ENCODE measurements around the gene DNAJA2.

DNA sequence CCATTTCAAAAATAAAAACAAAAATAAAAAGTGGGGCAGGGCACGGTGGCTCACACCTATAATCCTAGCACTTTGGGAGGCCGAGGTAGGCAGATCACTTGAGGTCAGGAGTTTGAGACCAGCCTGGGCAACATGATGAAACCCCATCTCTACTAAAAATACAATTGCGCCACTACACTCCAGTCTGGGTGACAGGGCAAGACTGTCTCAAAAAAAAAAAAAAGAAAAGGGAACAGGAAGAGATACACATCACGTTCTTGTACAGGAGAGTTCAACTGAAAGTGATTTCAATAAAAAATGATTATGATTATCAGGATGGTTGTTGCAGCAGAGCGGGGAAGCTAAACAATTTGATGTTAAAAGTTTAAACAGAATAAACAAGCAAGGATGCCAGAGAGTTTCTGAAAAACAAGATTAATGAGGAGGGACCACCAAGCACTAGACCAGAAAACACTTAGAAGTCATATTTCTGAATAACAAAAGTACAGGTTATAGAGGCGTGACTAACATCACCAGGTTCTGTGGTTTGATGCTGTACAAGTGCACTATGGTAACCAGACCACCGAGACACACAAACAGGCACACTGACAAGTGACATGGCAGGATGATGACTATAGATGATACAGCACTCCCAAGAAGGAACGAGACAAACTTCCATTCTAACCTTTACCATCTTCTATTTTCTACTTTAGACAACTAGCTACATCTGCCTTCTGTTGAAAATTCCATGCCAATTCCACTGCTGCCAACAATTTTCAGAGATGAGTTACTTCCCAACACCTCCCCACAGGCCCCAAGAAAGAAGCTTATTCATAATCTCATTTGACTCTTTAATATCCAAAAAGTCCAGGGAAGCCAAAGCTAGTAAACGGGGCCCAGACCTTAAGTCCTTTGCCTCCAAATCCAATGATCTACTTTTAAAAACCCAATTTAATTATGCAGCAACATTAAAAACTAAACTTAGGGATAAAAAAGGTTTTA lies 11.8 kb downstream of the DNAJA2 start:
- TF ChIP-seq MXI1 (conservative IDR thresholded peaks at IDR 0.05; ENCODE audit: poor library complexity, severe bottlenecking) = no peak
- TF ChIP-seq, protein P1, sequence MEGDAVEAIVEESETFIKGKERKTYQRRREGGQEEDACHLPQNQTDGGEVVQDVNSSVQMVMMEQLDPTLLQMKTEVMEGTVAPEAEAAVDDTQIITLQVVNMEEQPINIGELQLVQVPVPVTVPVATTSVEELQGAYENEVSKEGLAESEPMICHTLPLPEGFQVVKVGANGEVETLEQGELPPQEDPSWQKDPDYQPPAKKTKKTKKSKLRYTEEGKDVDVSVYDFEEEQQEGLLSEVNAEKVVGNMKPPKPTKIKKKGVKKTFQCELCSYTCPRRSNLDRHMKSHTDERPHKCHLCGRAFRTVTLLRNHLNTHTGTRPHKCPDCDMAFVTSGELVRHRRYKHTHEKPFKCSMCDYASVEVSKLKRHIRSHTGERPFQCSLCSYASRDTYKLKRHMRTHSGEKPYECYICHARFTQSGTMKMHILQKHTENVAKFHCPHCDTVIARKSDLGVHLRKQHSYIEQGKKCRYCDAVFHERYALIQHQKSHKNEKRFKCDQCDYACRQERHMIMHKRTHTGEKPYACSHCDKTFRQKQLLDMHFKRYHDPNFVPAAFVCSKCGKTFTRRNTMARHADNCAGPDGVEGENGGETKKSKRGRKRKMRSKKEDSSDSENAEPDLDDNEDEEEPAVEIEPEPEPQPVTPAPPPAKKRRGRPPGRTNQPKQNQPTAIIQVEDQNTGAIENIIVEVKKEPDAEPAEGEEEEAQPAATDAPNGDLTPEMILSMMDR (IDR thresholded peaks at IDR 0.05; ENCODE audit: poor library complexity, severe bottlenecking) = no peak
- no peak for TF ChIP-seq EZH2 (IDR thresholded peaks at IDR 0.05; ENCODE audit: borderline replicate concordance, insufficient read depth, low read length, poor library complexity, severe bottlenecking)
- TF ChIP-seq TAF1 (IDR thresholded peaks at IDR 0.05; ENCODE audit: low read depth) = no peak
- TF ChIP-seq, protein P2, sequence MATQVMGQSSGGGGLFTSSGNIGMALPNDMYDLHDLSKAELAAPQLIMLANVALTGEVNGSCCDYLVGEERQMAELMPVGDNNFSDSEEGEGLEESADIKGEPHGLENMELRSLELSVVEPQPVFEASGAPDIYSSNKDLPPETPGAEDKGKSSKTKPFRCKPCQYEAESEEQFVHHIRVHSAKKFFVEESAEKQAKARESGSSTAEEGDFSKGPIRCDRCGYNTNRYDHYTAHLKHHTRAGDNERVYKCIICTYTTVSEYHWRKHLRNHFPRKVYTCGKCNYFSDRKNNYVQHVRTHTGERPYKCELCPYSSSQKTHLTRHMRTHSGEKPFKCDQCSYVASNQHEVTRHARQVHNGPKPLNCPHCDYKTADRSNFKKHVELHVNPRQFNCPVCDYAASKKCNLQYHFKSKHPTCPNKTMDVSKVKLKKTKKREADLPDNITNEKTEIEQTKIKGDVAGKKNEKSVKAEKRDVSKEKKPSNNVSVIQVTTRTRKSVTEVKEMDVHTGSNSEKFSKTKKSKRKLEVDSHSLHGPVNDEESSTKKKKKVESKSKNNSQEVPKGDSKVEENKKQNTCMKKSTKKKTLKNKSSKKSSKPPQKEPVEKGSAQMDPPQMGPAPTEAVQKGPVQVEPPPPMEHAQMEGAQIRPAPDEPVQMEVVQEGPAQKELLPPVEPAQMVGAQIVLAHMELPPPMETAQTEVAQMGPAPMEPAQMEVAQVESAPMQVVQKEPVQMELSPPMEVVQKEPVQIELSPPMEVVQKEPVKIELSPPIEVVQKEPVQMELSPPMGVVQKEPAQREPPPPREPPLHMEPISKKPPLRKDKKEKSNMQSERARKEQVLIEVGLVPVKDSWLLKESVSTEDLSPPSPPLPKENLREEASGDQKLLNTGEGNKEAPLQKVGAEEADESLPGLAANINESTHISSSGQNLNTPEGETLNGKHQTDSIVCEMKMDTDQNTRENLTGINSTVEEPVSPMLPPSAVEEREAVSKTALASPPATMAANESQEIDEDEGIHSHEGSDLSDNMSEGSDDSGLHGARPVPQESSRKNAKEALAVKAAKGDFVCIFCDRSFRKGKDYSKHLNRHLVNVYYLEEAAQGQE (IDR thresholded peaks at IDR 0.05; ENCODE audit: borderline replicate concordance) = no peak
- no peak for TF ChIP-seq EP300 (conservative IDR thresholded peaks at IDR 0.05; ENCODE audit: poor library complexity, severe bottlenecking)
- TF ChIP-seq POLR2AphosphoS5 (IDR thresholded peaks at IDR 0.05) = no peak
